Measurements from ENCODE around the gene FMNL1.
A peak's percentile ranks its signal among the peaks of the same experiment; 100 is the strongest.

GRCh38 chr17:45218895-45219661, 2.6 kb upstream of the FMNL1 start:
- TF ChIP-seq CTCF (IDR thresholded peaks at IDR 0.05) (peak; percentile 89), ZFX (IDR thresholded peaks at IDR 0.05; ENCODE audit: borderline replicate concordance) (no peak)
